ENCODE measurements around the gene RNF121. TPM values are rescaled to one million over a fixed set of nuclear protein-coding genes. Genes with fewer than 3 reads are reported as not detected.
A peak's percentile ranks its signal among the peaks of the same experiment; 100 is the strongest.

Gene RNF121
- total RNA-seq, 1 donor: 32.2 TPM

DNA sequence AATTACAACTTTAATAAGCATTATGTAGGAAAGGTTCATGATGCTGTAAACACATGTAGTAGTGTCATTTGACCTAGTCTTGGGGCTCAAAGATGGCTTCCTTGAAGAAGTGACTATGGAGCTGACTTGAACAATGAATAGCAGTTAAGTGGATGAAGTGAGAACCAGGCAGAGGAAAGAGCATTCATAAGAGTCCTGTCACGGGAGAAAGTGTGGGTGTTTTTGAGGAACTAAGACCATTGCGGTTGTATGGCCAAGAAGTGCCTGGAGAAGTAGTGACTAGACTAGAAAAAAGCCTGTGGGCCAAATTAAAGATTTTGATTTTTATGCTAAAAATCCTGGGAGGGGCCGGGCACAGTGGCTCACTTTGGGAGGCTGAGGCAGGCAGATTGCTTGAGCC is 62.6 kb downstream of the RNF121 start:
- no peak overlapping the region for H3K4me2 ChIP-seq (ENCODE audit: insufficient read depth, low read length)
- H2AFZ ChIP-seq (ENCODE audit: low read length): no peak overlapping the region
- H3K27me3 ChIP-seq (ENCODE audit: insufficient read depth, low read length): no peaks in the 10 kb centered on the region
- H3K4me1 ChIP-seq (ENCODE audit: insufficient read depth, low read length): peaks cover 13% of the 10 kb centered on the region
- no peak for DNase-seq (ENCODE audit: insufficient read length, low spot score, missing footprints)
- TF ChIP-seq, protein P1, sequence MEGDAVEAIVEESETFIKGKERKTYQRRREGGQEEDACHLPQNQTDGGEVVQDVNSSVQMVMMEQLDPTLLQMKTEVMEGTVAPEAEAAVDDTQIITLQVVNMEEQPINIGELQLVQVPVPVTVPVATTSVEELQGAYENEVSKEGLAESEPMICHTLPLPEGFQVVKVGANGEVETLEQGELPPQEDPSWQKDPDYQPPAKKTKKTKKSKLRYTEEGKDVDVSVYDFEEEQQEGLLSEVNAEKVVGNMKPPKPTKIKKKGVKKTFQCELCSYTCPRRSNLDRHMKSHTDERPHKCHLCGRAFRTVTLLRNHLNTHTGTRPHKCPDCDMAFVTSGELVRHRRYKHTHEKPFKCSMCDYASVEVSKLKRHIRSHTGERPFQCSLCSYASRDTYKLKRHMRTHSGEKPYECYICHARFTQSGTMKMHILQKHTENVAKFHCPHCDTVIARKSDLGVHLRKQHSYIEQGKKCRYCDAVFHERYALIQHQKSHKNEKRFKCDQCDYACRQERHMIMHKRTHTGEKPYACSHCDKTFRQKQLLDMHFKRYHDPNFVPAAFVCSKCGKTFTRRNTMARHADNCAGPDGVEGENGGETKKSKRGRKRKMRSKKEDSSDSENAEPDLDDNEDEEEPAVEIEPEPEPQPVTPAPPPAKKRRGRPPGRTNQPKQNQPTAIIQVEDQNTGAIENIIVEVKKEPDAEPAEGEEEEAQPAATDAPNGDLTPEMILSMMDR (IDR thresholded peaks at IDR 0.05; ENCODE audit: extremely low read depth, low read depth, low read length): no peak
- peaks cover 7% of the 10 kb centered on the region for H3K36me3 ChIP-seq (ENCODE audit: insufficient read depth, low read length)
- peaks cover 14% of the 10 kb centered on the region for H4K20me1 ChIP-seq (ENCODE audit: insufficient read depth, low read length)
- H3K79me2 ChIP-seq (ENCODE audit: insufficient read depth, low read length): no peaks in the 10 kb centered on the region
- H3K27ac ChIP-seq (ENCODE audit: low read depth, low read length): no peak overlapping the region
- no peaks in the 10 kb centered on the region for H3K9me3 ChIP-seq (ENCODE audit: low read depth, low read length)
- no peak overlapping the region for H3K4me3 ChIP-seq (ENCODE audit: insufficient read depth, low read length)

DNA sequence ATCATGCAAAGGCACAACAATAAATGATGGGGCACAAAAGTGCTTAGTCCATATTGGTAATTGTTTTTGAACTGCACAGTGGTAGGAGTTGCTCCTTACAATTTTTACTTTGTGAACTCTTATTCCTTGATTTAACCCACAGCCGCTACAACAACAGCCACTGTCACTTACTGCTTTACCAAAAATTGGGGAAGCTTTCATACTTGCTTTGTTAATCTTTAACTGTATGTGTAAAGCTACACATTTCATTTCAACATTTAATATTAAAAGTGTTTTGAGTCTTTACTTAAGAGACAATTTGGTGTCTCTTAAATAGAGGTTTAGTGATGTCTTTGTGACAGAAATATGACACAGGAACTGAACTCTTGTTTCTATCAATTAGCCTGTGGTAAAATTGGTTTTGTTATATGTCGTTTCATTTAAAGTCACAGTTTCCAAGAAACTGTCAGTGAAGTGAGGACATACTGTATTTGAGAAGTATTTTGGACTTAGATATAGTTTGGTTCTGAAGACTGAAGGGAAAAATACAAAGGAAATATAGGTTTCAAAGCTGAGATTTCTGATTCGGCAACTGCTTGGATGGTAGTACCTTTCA is 63.4 kb downstream of the RNF121 start:
- Histone ChIP-seq H3K4me2 (ENCODE audit: insufficient read depth, low read length) (no peak overlapping the region), H3K9me3 (ENCODE audit: low read depth, low read length) (no peaks in the 10 kb centered on the region), H3K27me3 (ENCODE audit: insufficient read depth, low read length) (no peaks in the 10 kb centered on the region), H3K79me2 (ENCODE audit: insufficient read depth, low read length) (no peaks in the 10 kb centered on the region), H4K20me1 (ENCODE audit: insufficient read depth, low read length) (peaks cover 12% of the 10 kb centered on the region), H3K27ac (ENCODE audit: low read depth, low read length) (no peak overlapping the region), H3K4me3 (ENCODE audit: insufficient read depth, low read length) (no peak overlapping the region), H3K4me1 (ENCODE audit: insufficient read depth, low read length) (peaks cover 12% of the 10 kb centered on the region), H3K36me3 (ENCODE audit: insufficient read depth, low read length) (peaks cover 7% of the 10 kb centered on the region), H2AFZ (ENCODE audit: low read length) (no peak overlapping the region)
- TF ChIP-seq, protein P1 (IDR thresholded peaks at IDR 0.05; ENCODE audit: extremely low read depth, low read depth, low read length): no peak
- no peak for DNase-seq (ENCODE audit: insufficient read length, low spot score, missing footprints)

DNA sequence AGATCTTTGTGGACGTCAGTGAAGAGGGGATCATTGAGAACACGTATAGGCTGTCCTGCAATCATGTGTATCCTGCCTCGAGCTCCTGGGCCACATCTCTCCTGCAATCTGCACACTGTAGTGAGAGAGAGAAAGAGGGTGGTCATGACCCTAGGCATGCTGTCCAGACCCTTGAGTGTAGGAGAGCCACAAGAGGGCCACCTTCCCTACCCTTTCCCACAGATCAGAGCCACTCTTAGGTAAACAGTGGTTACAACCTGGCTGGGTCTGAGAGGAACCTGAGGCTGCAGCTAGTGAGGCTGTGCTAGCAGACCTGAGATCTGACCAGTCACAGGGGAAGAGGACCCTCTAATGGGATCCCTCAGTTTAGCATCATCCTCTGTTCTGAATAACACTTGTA is 65.9 kb downstream of the RNF121 start:
- no peak overlapping the region for H3K4me3 ChIP-seq (ENCODE audit: insufficient read depth, low read length)
- H3K79me2 ChIP-seq (ENCODE audit: insufficient read depth, low read length): no peaks in the 10 kb centered on the region
- peaks cover 7% of the 10 kb centered on the region for H3K36me3 ChIP-seq (ENCODE audit: insufficient read depth, low read length)
- no peaks in the 10 kb centered on the region for H3K27me3 ChIP-seq (ENCODE audit: insufficient read depth, low read length)
- H3K4me2 ChIP-seq (ENCODE audit: insufficient read depth, low read length): no peak overlapping the region
- H4K20me1 ChIP-seq (ENCODE audit: insufficient read depth, low read length): peaks cover 12% of the 10 kb centered on the region
- peaks cover 6% of the 10 kb centered on the region for H3K4me1 ChIP-seq (ENCODE audit: insufficient read depth, low read length)
- H2AFZ ChIP-seq (ENCODE audit: low read length): no peak overlapping the region
- TF ChIP-seq, protein P1 (IDR thresholded peaks at IDR 0.05; ENCODE audit: extremely low read depth, low read depth, low read length): no peak
- H3K27ac ChIP-seq (ENCODE audit: low read depth, low read length): no peak overlapping the region
- no peak for DNase-seq (ENCODE audit: insufficient read length, low spot score, missing footprints)
- H3K9me3 ChIP-seq (ENCODE audit: low read depth, low read length): no peaks in the 10 kb centered on the region

DNA sequence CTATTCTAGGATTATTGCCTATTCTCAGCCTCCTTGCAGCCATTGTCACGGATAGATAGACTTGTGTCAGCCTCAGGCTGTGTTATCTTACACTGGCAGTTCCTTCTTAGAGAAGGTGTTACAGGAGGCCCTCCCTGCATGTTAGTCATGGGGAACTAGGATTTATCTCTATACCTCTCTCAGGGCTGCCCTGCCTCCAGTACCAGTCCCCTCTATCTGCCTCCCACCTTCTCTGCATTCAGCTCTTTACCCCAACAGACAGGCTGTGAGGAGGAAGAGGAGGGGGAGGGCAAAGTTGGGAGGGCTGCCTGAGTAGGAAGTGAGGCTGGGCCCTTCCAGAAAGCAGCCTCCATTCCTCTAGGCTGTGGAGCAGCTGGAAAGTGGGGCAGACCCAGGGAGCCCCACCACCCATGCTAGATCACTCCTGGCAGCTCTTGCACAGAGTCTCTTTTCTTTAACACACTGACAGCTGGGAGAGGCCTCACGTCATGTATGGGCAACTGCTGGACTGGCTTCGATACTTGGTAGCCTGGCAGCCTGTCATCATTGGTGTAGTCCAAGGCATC is 67.0 kb downstream of the RNF121 start:
- no peaks in the 10 kb centered on the region for H3K79me2 ChIP-seq (ENCODE audit: insufficient read depth, low read length)
- no peak overlapping the region for H3K4me2 ChIP-seq (ENCODE audit: insufficient read depth, low read length)
- H3K9me3 ChIP-seq (ENCODE audit: low read depth, low read length): no peaks in the 10 kb centered on the region
- H4K20me1 ChIP-seq (ENCODE audit: insufficient read depth, low read length): peaks cover 12% of the 10 kb centered on the region
- H3K27ac ChIP-seq (ENCODE audit: low read depth, low read length): no peak overlapping the region
- TF ChIP-seq, protein P1 (IDR thresholded peaks at IDR 0.05; ENCODE audit: extremely low read depth, low read depth, low read length): no peak
- no peak overlapping the region for H2AFZ ChIP-seq (ENCODE audit: low read length)
- no peaks in the 10 kb centered on the region for H3K27me3 ChIP-seq (ENCODE audit: insufficient read depth, low read length)
- H3K4me1 ChIP-seq (ENCODE audit: insufficient read depth, low read length): peaks cover 10% of the 10 kb centered on the region
- peak; percentile 66 for DNase-seq (ENCODE audit: insufficient read length, low spot score, missing footprints)
- H3K36me3 ChIP-seq (ENCODE audit: insufficient read depth, low read length): peaks cover 4% of the 10 kb centered on the region
- H3K4me3 ChIP-seq (ENCODE audit: insufficient read depth, low read length): no peak overlapping the region
